ENCODE results near the gene LOXL3. TPM values are rescaled to one million over a fixed set of nuclear protein-coding genes. Genes with fewer than 3 reads are reported as not detected.

LOXL3 gene
- polyA plus RNA-seq, 4 donors: 0.22 to 2.9 (median 1.3) TPM

DNA sequence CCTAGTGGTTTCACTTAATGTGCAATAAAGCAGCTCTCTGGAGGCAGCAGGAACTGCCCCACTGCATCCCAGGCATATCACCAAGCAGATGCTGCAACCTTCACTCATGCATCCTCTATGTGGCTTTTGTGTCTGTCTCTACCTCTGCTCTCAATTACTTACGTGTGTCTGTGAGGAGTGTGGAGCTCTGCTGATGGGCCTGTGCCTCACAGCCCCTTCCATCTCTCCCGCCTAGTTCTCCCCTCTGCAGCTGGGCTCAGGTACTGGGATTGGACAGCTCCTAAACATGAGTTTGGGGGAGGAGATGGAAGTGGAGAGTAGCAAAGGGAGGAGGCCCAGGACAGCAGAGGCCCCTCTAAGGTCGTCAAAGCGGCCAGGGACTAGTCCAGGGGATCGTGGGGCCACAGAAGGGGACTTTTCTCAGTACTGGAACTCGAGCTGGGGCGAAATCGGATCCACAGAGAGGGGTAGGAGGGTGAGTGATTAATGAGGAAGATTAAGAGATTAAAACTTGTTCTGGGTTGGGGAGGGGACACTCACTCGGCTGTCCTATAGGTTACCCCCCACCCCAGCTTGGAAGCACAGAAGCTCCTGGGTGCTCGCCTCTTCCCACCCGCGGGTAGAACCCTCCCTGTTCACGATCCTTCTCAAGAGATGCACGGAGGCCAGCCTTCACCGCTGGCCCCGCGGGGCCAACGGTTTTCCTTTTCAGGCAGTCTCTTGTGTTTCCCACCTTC, 52.2 kb downstream of the LOXL3 start:
- Histone ChIP-seq H3K27me3 (ENCODE audit: control insufficient read depth in 3 of 3, insufficient read depth in 3 of 3, low read length in 3 of 3) (peaks cover 0 to 49% (median 0%) of the 10 kb centered on the region in 3 donors), H3K36me3 (ENCODE audit: control insufficient read depth in 3 of 3, insufficient read depth in 2 of 3, low read depth in 1 of 3, low read length in 3 of 3) (peaks cover 0 to 39% (median 0%) of the 10 kb centered on the region in 3 donors), H3K27ac (ENCODE audit: low read depth in 1 of 3, low read length in 2 of 3) (peak overlapping the region in 1 of 3 donors; percentile 98), H3K9me3 (ENCODE audit: control insufficient read depth in 2 of 2, insufficient read depth in 1 of 2, low read depth in 1 of 2, low read length in 1 of 2) (no peaks in the 10 kb centered on the region), H3K4me1 (ENCODE audit: control insufficient read depth in 3 of 3, insufficient read depth in 2 of 3, low read depth in 1 of 3, low read length in 2 of 3) (peaks cover 3 to 64% (median 6%) of the 10 kb centered on the region in 3 donors), H3K4me3 (ENCODE audit: low read depth in 1 of 3, low read length in 3 of 3) (peak overlapping the region in 2 of 3 donors; percentile 82 to 85)
- DNase-seq (no peak), FAIRE-seq (no peak)
- WGBS, 3 donors: 60 to 75% (median 74%) methylated on average over 18 of the region's 18 CpGs

DNA sequence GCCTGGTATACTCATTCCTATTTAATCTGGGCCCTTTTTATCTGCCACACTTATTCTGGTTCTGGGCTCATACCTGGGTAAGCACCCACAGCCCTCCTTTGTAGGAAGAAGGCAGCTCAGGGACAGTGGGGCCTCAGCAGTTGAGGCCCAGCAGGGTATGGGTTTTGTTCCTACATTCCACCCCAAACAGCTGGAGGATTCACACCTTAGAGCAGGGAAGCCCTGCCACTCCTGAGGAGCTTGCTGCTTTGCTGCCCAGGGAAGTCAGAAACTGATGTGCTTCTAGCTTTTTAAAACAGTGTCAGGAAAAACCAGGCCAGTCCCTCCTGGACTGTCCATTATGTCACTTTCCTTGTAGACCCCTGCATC, 53.2 kb downstream of the LOXL3 start:
- DNase-seq (no peak), FAIRE-seq (no peak)
- Histone ChIP-seq H3K4me1 (ENCODE audit: control insufficient read depth in 3 of 3, insufficient read depth in 2 of 3, low read depth in 1 of 3, low read length in 2 of 3) (peaks cover 0 to 64% (median under 1%) of the 10 kb centered on the region in 3 donors), H3K4me3 (ENCODE audit: low read depth in 1 of 3, low read length in 3 of 3) (peak overlapping the region in 1 of 3 donors; percentile 82), H3K27me3 (ENCODE audit: control insufficient read depth in 3 of 3, insufficient read depth in 3 of 3, low read length in 3 of 3) (peaks cover 0 to 49% (median 0%) of the 10 kb centered on the region in 3 donors), H3K9me3 (ENCODE audit: control insufficient read depth in 2 of 2, insufficient read depth in 1 of 2, low read depth in 1 of 2, low read length in 1 of 2) (no peaks in the 10 kb centered on the region), H3K27ac (ENCODE audit: low read depth in 1 of 3, low read length in 2 of 3) (peak overlapping the region in 1 of 3 donors; percentile 82), H3K36me3 (ENCODE audit: control insufficient read depth in 3 of 3, insufficient read depth in 2 of 3, low read depth in 1 of 3, low read length in 3 of 3) (peaks cover 0 to 37% (median 0%) of the 10 kb centered on the region in 3 donors)

DNA sequence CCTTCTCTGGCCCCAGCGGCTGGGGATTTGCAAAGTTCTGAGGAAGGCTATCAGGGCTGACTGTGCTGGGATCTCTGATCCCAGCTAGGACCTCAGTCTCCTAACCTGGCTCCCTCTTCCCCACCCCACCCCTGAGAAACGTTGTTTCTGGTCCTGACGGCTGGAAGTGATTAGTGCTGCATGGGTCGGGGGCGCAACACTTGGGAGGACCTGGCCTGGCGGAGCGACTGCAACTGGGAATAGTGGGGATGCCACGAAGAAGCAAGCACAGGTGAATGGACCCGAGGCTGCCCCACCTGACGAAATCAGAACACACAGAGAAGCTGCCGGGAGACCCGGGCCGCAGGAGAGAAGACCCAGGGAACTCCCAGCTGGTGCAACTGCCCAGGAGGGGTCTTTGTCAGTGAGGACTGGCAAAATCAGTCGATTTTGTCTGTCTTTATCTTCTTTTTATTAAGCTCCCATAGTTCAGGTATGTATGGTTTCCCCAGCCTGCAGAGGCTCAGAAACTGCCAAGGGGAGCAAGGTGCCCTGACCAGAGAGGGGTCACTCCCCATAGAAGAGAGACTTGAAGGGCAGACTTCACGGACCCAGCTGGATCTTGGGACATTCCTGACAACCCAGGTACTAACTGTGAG, 53.7 kb downstream of the LOXL3 start:
- H3K36me3 ChIP-seq (ENCODE audit: control insufficient read depth in 3 of 3, insufficient read depth in 2 of 3, low read depth in 1 of 3, low read length in 3 of 3): peaks cover 0 to 37% (median 0%) of the 10 kb centered on the region in 3 donors
- DNase-seq (no peak), FAIRE-seq (no peak)
- H3K9me3 ChIP-seq (ENCODE audit: control insufficient read depth in 2 of 2, insufficient read depth in 1 of 2, low read depth in 1 of 2, low read length in 1 of 2): no peaks in the 10 kb centered on the region
- WGBS, 3 donors: 38 to 52% (median 47%) methylated on average over 15 of the region's 15 CpGs
- peak overlapping the region in 1 of 3 donors; percentile 82 for H3K27ac ChIP-seq (ENCODE audit: low read depth in 1 of 3, low read length in 2 of 3)
- H3K4me3 ChIP-seq (ENCODE audit: low read depth in 1 of 3, low read length in 3 of 3): peak overlapping the region in 2 of 3 donors; percentile 59 to 82
- H3K27me3 ChIP-seq (ENCODE audit: control insufficient read depth in 3 of 3, insufficient read depth in 3 of 3, low read length in 3 of 3): peaks cover 0 to 49% (median 0%) of the 10 kb centered on the region in 3 donors
- peaks cover 0 to 59% (median 0%) of the 10 kb centered on the region in 3 donors for H3K4me1 ChIP-seq (ENCODE audit: control insufficient read depth in 3 of 3, insufficient read depth in 2 of 3, low read depth in 1 of 3, low read length in 2 of 3)

DNA sequence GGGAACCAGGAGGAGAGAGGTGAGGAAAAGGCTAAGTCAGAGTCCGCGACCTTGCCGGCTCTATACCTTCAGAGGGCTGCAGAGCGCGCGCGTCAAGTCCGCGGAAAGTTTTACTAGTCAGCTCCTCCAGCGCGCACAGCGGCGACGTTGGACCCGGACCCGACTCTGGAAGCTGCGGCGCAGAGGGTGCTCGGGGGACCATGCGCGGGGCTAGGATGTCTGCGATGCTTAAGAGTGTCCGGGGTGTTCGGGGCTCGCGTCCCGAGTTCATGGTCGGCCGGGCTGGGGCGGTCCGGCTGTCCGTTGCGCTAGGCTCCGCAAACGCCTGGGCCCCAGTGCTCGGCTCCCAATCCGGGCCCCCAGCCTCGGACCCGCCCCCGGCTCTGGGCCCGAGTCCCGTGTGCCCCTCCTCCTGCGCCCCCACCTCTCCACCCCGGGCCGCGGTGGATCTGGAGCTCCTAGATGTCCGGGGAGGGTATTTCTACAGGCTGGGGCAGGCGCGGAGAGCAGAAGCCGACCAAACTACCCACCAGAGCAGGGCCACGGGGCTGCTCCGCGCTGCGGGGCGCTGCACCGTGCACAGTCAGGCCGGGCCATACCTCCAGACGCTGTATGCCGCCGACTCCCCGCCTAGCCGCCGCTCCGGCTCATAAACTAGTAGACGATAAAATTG, 54.3 kb downstream of the LOXL3 start, which contains the start of gene LBX2:
Gene LBX2 (minus strand): TSS at position 337 of the 673 bp plus-strand sequence. CDS start 66 bp downstream, at position 271.
- H3K9me3 ChIP-seq (ENCODE audit: control insufficient read depth in 2 of 2, insufficient read depth in 1 of 2, low read depth in 1 of 2, low read length in 1 of 2): no peaks in the 10 kb centered on the region
- WGBS, 3 donors: 2 to 6% (median 3%) methylated on average over 55 to 65 of the region's 65 CpGs
- DNase-seq: peak; percentile 31 to 74
- no peak for FAIRE-seq
- H3K4me3 ChIP-seq (ENCODE audit: low read depth in 1 of 3, low read length in 3 of 3): peak within 1 kb of the TSS; percentile 27 to 82 (median 59)
- peaks cover 0 to 49% (median 0%) of the 10 kb centered on the region in 3 donors for H3K27me3 ChIP-seq (ENCODE audit: control insufficient read depth in 3 of 3, insufficient read depth in 3 of 3, low read length in 3 of 3)
- H3K36me3 ChIP-seq (ENCODE audit: control insufficient read depth in 3 of 3, insufficient read depth in 2 of 3, low read depth in 1 of 3, low read length in 3 of 3): peaks cover 0 to 37% (median 0%) of the 10 kb centered on the region in 3 donors
- H3K4me1 ChIP-seq (ENCODE audit: control insufficient read depth in 3 of 3, insufficient read depth in 2 of 3, low read depth in 1 of 3, low read length in 2 of 3): peaks cover 0 to 53% (median 0%) of the 10 kb centered on the region in 3 donors
- peak within 1 kb of the TSS; percentile 3 to 82 (median 56) for H3K27ac ChIP-seq (ENCODE audit: low read depth in 1 of 3, low read length in 2 of 3)

DNA sequence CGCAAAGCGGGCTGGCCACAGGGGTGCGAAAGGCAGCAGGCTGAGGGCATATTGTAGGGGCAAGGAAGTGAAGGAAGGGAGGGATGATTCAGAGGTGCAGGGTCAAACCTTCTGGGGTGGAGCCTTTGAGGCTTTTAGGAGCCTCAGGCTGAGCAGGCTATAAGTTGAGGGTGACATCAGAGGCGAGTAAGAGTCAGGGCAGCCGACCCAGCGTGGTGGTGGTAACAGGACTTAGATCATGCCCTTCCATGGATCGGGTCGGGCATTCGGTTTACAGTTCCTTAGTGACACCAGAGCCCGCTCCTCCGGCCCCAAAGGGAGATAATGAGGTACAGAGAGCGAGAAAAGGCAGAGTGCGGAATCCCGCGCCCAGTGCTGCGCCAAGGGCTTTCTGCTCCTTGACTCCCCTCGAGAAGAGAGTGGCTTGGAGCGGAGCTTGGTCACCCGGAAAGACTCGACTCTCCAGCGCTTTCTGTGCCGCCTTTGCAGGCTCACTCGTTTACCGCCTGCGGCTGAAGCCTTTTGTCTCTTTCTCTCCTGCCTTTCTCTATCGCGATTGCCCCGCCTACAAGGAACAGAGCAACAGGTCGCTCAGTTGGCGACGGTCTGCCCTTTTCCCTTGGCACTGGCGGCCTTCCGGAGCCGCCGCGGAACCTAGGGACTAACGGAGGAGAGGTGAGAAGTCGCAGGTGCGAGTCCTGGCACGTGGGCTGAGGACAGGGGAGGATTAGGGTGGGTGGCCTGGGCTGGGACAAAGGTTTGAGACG, 55.1 kb downstream of the LOXL3 start:
- H3K27ac ChIP-seq (ENCODE audit: low read depth in 1 of 3, low read length in 2 of 3): peak overlapping the region; percentile 3 to 82 (median 56)
- no peaks in the 10 kb centered on the region for H3K9me3 ChIP-seq (ENCODE audit: control insufficient read depth in 2 of 2, insufficient read depth in 1 of 2, low read depth in 1 of 2, low read length in 1 of 2)
- peaks cover 0 to 49% (median 0%) of the 10 kb centered on the region in 3 donors for H3K27me3 ChIP-seq (ENCODE audit: control insufficient read depth in 3 of 3, insufficient read depth in 3 of 3, low read length in 3 of 3)
- FAIRE-seq: no peak
- peaks cover 0 to 37% (median 0%) of the 10 kb centered on the region in 3 donors for H3K36me3 ChIP-seq (ENCODE audit: control insufficient read depth in 3 of 3, insufficient read depth in 2 of 3, low read depth in 1 of 3, low read length in 3 of 3)
- peaks cover 0 to 48% (median 0%) of the 10 kb centered on the region in 3 donors for H3K4me1 ChIP-seq (ENCODE audit: control insufficient read depth in 3 of 3, insufficient read depth in 2 of 3, low read depth in 1 of 3, low read length in 2 of 3)
- peak; percentile 68 to 76 for DNase-seq
- WGBS, 3 donors: 2 to 3% (median 2%) methylated on average over 40 to 41 of the region's 41 CpGs
- peak overlapping the region; percentile 27 to 82 (median 59) for H3K4me3 ChIP-seq (ENCODE audit: low read depth in 1 of 3, low read length in 3 of 3)

DNA sequence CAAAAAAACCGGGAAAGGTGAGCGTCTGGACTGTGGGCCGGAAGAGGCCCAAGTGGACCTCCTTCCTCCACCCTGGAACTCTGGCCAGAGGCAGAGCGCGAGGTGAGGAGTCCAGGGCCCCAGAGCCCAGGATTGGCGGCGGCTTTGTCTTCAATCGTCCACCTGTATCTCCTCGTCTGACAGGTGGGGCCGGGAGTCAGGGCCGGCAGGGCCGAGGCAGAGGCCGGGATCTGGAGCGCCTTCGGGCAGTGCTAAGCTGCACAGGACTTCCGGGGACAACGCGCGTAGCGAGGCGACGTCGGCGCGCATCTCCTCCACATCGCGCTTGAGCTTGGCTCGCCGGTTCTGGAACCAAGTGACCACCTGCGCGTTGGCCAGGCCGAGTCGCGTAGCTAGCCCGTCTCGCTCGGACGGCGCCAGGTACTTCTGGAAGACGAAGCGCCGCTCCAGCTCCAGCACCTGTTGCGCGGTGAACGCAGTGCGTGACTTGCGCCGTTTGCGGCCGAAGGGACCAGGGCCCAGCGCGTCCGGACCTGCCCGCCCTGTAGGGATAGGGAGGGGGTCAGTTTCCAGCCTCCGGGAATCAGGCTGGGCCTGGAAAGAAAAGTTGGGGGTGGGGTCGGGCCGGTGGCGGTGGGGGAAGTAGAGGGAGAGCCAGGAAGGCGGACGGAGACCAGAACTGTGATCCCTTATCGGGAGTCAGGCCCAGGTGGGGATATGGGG, 55.8 kb downstream of the LOXL3 start:
- H3K4me1 ChIP-seq (ENCODE audit: control insufficient read depth in 3 of 3, insufficient read depth in 2 of 3, low read depth in 1 of 3, low read length in 2 of 3): peaks cover 0 to 48% (median 0%) of the 10 kb centered on the region in 3 donors
- FAIRE-seq (no peak), DNase-seq (peak; percentile 48 to 70)
- peak overlapping the region in 2 of 3 donors; percentile 48 to 82 for H3K27ac ChIP-seq (ENCODE audit: low read depth in 1 of 3, low read length in 2 of 3)
- WGBS, 3 donors: 7 to 9% (median 8%) methylated on average over 55 to 61 of the region's 61 CpGs
- H3K9me3 ChIP-seq (ENCODE audit: control insufficient read depth in 2 of 2, insufficient read depth in 1 of 2, low read depth in 1 of 2, low read length in 1 of 2): no peaks in the 10 kb centered on the region
- peaks cover 0 to 45% (median 0%) of the 10 kb centered on the region in 3 donors for H3K27me3 ChIP-seq (ENCODE audit: control insufficient read depth in 3 of 3, insufficient read depth in 3 of 3, low read length in 3 of 3)
- peaks cover 0 to 44% (median under 1%) of the 10 kb centered on the region in 3 donors for H3K36me3 ChIP-seq (ENCODE audit: control insufficient read depth in 3 of 3, insufficient read depth in 2 of 3, low read depth in 1 of 3, low read length in 3 of 3)
- H3K4me3 ChIP-seq (ENCODE audit: low read depth in 1 of 3, low read length in 3 of 3): peak overlapping the region; percentile 27 to 82 (median 59)

DNA sequence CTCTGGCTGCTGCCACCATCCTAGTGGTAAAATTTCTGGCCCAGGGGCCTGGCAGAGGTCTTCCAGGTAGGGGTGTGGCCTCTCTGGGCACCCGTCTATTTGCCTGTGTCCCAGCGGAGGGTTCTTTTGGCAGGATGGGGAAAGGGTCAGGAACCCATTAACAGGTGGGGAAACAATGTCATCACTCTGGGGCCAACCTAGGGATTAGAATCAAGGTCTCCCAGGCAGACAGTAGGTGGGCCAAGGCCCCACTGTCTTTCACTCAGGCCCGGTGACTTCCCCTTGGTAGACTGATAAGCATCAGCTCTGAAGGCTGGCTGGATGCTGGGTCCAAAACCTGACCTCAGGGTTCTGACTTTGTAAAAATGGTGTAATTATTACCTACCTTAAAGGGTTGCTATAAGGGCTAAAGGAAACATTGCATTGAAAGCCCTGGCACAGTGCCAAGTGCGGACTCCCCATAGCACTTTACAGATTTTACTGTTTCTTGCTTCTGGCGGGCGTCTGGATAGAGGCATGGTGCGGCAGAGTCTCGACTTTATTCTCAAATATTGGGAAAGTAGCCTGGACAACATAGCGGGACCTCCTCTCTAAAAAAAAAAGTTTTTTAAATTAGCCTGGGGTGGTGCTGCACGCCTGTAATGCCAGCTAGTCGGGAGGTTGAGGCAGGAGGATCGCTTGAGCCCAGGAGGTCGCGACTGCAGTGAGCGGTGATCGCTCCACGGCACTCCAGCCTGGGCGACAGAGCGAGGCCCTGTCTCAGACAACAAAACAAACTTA, 56.6 kb downstream of the LOXL3 start:
- H3K27me3 ChIP-seq (ENCODE audit: control insufficient read depth in 3 of 3, insufficient read depth in 3 of 3, low read length in 3 of 3): peaks cover 0 to 39% (median 0%) of the 10 kb centered on the region in 3 donors
- 57 to 78% (median 72%) methylated on average over 19 of the region's 19 CpGs for WGBS, 3 donors
- H3K36me3 ChIP-seq (ENCODE audit: control insufficient read depth in 3 of 3, insufficient read depth in 2 of 3, low read depth in 1 of 3, low read length in 3 of 3): peaks cover under 1 to 52% (median 6%) of the 10 kb centered on the region in 3 donors
- DNase-seq (peak in 1 of 2 donors; percentile 75), FAIRE-seq (no peak)
- H3K27ac ChIP-seq (ENCODE audit: low read depth in 1 of 3, low read length in 2 of 3): peak overlapping the region in 1 of 3 donors; percentile 82
- peaks cover 0 to 55% (median 0%) of the 10 kb centered on the region in 3 donors for H3K4me1 ChIP-seq (ENCODE audit: control insufficient read depth in 3 of 3, insufficient read depth in 2 of 3, low read depth in 1 of 3, low read length in 2 of 3)
- H3K9me3 ChIP-seq (ENCODE audit: control insufficient read depth in 2 of 2, insufficient read depth in 1 of 2, low read depth in 1 of 2, low read length in 1 of 2): no peaks in the 10 kb centered on the region
- peak overlapping the region in 1 of 3 donors; percentile 82 for H3K4me3 ChIP-seq (ENCODE audit: low read depth in 1 of 3, low read length in 3 of 3)
